Glomerular endothelial cell (primary cell): ENCODE results near the gene TM4SF4. TPM values are rescaled to one million over a fixed set of nuclear protein-coding genes. Genes with fewer than 3 reads are reported as not detected.

Source experiments
- DNase-seq: peaks from one replicate; pipeline ENCODE4 v3.0.0-alpha.2; 2011; ENCODE audit warnings: low read depth, low spot score; ENCODE audit errors: extremely low read depth
- total RNA-seq: library from RNA; depleted of rRNA; stranded (reverse); fragments of >200 nt; gene quantifications from 2 replicates; pipeline ENCODE4 v1.2.3, GENCODE V29; 2015

Gene TM4SF4
- total RNA-seq, 1 donor from 2014 or later: not detected

GRCh38 chr3:149507491-149508324, 33.2 kb downstream of the TM4SF4 start:
- no peak for DNase-seq

GRCh38 chr3:149509526-149509925, 35.0 kb downstream of the TM4SF4 start:
- DNase-seq: no peak

GRCh38 chr3:149510480-149510879, 36.0 kb downstream of the TM4SF4 start:
- no peak for DNase-seq

GRCh38 chr3:149511040-149511626, 36.6 kb downstream of the TM4SF4 start:
- no peak for DNase-seq

- no peak for DNase-seq
Observed at GRCh38 chr3:149512073-149512782, 37.7 kb downstream of the TM4SF4 start.

GRCh38 chr3:149514471-149514870, 40.0 kb downstream of the TM4SF4 start:
- no peak for DNase-seq

GRCh38 chr3:149515249-149515648, 40.8 kb downstream of the TM4SF4 start:
- DNase-seq: no peak

- DNase-seq: no peak
Observed at GRCh38 chr3:149516920-149517319, 42.4 kb downstream of the TM4SF4 start.

GRCh38 chr3:149519912-149520311, 45.4 kb downstream of the TM4SF4 start:
- DNase-seq: no peak

- no peak for DNase-seq
Observed at GRCh38 chr3:149523512-149524299, 49.2 kb downstream of the TM4SF4 start.

- DNase-seq: no peak
Observed at GRCh38 chr3:149527531-149528339, 53.2 kb downstream of the TM4SF4 start.

GRCh38 chr3:149528340-149528650, 53.8 kb downstream of the TM4SF4 start:
- DNase-seq: no peak

GRCh38 chr3:149529099-149529498, 54.6 kb downstream of the TM4SF4 start:
- no peak for DNase-seq

- DNase-seq: no peak
Observed at GRCh38 chr3:149532489-149533180, 58.1 kb downstream of the TM4SF4 start.

GRCh38 chr3:149534082-149534481, 59.6 kb downstream of the TM4SF4 start:
- DNase-seq: no peak

- no peak for DNase-seq
Observed at GRCh38 chr3:149534671-149535332, 60.3 kb downstream of the TM4SF4 start.

- DNase-seq: no peak
Observed at GRCh38 chr3:149535333-149535685, 60.8 kb downstream of the TM4SF4 start.

GRCh38 chr3:149536429-149536828, 61.9 kb downstream of the TM4SF4 start:
- DNase-seq: no peak

GRCh38 chr3:149538371-149538770, 63.9 kb downstream of the TM4SF4 start:
- DNase-seq: no peak
